T-helper 2 cell treated with Interferon-gamma antibody and Interleukin-4, amounts not matched to agents 5 μg/mL and 100 μg/mL, for 36 hours (primary cell): ENCODE measurements around the gene ARL5C.

Experiments
- DNase-seq: peaks from one replicate; pipeline ENCODE4 v3.0.0; 2021; ENCODE audit warnings: low spot score
- H3K27ac Mint-ChIP-seq: one replicate; pipeline ENCODE4 v1.8.0; 2021; ENCODE audit warnings: mild to moderate bottlenecking, mixed read lengths
- H3K27me3 Mint-ChIP-seq: one replicate; pipeline ENCODE4 v1.8.0; 2021; ENCODE audit warnings: low read depth, mixed read lengths
- H3K36me3 Mint-ChIP-seq: one replicate; pipeline ENCODE4 v1.8.0; 2021; ENCODE audit warnings: low read depth, mixed read lengths
- H3K4me1 Mint-ChIP-seq: one replicate; pipeline ENCODE4 v1.8.0; 2021; ENCODE audit warnings: low read depth, mixed read lengths
- H3K4me3 Mint-ChIP-seq: one replicate; pipeline ENCODE4 v1.8.0; 2022; ENCODE audit warnings: mild to moderate bottlenecking, moderate library complexity, mixed read lengths
- H3K9me3 Mint-ChIP-seq: one replicate; pipeline ENCODE4 v1.8.0; 2021; ENCODE audit warnings: mixed read lengths

ARL5C gene

DNA sequence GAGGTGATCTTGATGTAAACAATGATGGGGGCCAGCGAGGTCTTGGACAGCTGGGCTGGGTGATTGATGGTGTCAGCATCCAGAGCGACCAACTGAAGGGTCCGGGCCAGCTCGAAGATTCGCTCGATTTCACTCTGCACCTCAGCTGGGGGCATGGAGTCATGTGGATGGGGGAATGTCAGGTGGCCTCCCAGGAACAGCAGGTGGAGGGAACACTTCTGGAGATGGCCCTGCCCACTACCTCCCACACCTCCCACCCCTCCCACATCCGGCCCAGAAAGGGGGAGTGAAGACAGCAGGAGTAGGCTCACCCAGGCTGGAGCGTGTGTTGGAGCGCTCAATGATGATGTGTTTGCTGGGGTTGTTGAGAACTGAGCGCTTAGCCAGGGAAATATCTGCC is 17.8 kb upstream of the ARL5C start:
- no peaks in the 10 kb centered on the region for H3K9me3 Mint-ChIP-seq
- H3K36me3 Mint-ChIP-seq, result peaks cover 22% of the 10 kb centered on the region
- no peak overlapping the region for H3K27ac Mint-ChIP-seq
- H3K27me3 Mint-ChIP-seq, result no peaks in the 10 kb centered on the region
- peaks cover 4% of the 10 kb centered on the region for H3K4me1 Mint-ChIP-seq
- H3K4me3 Mint-ChIP-seq, result no peak overlapping the region
- DNase-seq, result no peak

DNA sequence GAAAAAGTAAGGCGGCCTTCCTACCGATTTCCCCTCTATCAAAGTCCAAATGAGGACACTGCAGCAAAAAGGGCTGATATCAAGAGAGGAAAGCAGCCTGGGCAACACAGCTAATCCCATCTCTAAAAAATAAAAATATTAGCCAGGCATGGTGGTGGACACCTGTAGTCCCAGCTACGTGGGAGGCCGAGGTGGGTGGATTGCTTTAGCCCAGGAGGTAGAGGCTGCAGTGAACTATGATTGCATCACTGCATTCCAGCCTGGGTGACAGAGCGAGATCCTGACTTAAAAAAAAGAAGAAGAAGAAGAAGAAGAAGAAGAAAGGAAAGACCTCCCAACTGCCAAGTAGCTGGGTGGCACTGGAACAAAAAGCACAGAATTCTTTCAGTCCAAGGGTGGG is 17.1 kb upstream of the ARL5C start:
- no peaks in the 10 kb centered on the region for H3K9me3 Mint-ChIP-seq
- no peak for DNase-seq
- peaks cover 4% of the 10 kb centered on the region for H3K4me1 Mint-ChIP-seq
- H3K4me3 Mint-ChIP-seq, result no peak overlapping the region
- no peak overlapping the region for H3K27ac Mint-ChIP-seq
- H3K27me3 Mint-ChIP-seq, result no peaks in the 10 kb centered on the region
- H3K36me3 Mint-ChIP-seq, result peaks cover 23% of the 10 kb centered on the region

DNA sequence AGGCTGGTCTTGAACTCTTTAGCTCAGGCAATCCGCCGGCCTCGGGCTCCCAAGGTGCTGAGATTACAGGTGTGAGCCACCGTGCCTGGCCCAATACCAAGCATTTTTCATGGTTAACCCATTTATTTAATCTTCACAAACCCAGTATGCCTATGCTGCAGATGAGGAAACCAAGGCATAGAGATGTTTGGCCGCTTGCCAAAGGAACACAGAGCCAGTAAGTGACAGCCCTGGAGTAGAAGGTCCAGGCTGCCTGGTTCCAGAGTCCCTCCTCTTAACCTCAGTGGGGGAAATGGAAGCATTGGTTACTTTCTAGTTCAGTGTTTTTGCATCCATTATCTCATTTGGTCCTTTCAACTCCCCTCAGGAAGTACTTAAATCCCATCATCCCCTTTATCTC is 15.3 kb upstream of the ARL5C start:
- H3K36me3 Mint-ChIP-seq, result peaks cover 26% of the 10 kb centered on the region
- H3K4me1 Mint-ChIP-seq, result peaks cover 4% of the 10 kb centered on the region
- H3K9me3 Mint-ChIP-seq, result no peaks in the 10 kb centered on the region
- H3K27ac Mint-ChIP-seq, result no peak overlapping the region
- no peak for DNase-seq
- H3K4me3 Mint-ChIP-seq, result no peak overlapping the region
- no peaks in the 10 kb centered on the region for H3K27me3 Mint-ChIP-seq

DNA sequence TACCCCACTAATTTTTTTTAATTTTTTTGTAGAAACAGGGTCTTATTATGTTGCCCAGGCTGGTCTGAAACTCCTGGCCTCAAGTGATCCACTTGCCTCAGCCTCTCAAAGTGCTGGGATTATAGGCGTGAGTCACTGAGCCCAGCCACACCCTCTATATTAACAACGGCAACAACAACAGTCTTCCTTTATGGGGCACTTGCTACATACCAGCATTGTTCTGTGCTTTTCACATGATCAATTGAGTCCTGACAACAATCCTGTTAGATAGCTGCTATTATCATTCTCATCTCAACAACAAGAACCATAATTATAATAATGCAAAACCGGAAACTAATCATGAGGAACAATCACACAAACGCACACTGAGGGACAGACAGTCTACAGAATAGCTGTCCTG is 12.6 kb upstream of the ARL5C start:
- Mint-ChIP-seq H3K4me1 (peaks cover 4% of the 10 kb centered on the region), H3K36me3 (peaks cover 20% of the 10 kb centered on the region), H3K27ac (no peak overlapping the region), H3K27me3 (no peaks in the 10 kb centered on the region), H3K9me3 (no peaks in the 10 kb centered on the region), H3K4me3 (no peak overlapping the region)
- no peak for DNase-seq

DNA sequence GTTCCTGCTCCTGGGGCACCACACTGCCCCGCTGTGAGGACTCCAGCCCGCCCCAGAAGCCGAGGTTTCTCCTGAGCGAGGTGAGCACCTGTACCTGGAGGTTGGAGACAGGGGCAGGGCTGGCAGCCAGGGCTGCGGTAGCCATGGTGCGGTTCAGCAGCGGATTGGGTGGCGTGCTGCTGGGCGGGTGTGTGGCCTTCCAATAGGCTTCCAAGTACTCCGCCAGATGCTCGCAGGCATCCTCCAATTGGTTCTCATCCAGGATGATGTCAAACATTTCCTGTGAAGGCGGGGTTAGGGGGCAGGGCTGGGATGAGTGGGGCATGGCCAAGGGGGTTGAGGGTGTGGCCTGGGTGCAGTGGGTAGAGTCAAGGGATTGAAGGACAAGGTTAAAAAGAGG is 11.3 kb upstream of the ARL5C start:
- H3K9me3 Mint-ChIP-seq, result no peaks in the 10 kb centered on the region
- no peak overlapping the region for H3K27ac Mint-ChIP-seq
- H3K27me3 Mint-ChIP-seq, result no peaks in the 10 kb centered on the region
- peaks cover 10% of the 10 kb centered on the region for H3K36me3 Mint-ChIP-seq
- H3K4me1 Mint-ChIP-seq, result peaks cover 9% of the 10 kb centered on the region
- H3K4me3 Mint-ChIP-seq, result no peak overlapping the region
- no peak for DNase-seq

DNA sequence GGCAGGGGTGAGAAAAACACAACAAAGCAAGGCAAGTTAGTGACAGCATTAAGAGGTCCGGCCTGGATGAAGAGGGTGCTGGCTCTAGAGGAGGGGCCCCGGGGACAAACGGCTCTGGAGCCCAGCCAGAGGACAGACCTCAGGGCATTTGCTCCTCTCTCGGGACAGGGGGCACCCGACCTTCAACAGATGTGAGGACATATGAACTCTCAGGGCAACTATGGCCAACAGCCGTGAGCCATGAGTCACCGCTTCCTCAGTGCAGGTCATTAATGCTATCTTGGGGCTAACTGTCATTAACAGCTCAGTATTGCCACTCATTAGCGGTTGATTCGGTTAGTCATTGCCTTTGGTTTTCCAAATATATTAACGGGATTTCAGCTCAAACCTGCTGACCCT is 9.7 kb upstream of the ARL5C start:
- Mint-ChIP-seq H3K36me3 (peaks cover 10% of the 10 kb centered on the region), H3K9me3 (no peaks in the 10 kb centered on the region), H3K27me3 (no peaks in the 10 kb centered on the region), H3K4me1 (peaks cover 9% of the 10 kb centered on the region), H3K27ac (no peak overlapping the region), H3K4me3 (no peak overlapping the region)
- DNase-seq, result no peak

DNA sequence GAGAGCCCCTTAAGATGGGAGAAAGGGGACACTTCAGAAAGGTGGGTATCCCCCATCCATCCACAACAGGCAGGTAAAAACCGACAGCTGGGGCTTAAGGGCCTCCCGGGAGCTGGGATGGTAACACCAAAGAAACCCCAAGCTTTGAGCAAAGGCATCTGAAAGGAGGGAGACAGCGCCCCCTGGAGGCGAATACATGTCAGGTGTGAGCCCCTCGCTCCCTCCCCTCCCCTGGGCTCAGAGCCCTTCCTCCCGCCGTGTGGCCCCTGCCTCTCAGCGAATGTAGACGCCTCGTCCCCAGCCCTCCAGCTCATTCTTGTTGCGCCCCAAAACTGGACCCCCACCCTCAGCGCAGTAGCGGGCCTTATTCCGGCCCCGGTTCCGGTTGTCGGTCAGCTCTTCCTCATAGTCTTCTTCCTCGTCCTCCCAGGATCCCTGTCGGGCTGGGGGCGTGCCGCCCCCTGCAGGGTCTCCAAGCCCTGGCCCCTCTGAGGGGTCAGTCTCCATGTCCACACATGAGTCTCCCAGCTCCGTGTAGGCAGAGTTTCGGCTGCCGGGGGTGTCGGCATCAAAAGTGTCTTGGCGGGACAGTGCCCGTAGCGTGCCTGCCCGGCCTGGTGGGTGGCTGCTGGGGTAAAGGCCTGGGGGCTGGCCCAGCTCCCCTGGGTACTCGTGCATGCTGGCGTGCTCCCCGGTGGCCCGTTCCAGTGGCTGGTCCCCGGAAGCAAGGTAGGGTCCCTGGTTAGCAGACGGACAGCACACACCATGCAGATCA is 9.1 kb upstream of the ARL5C start:
- no peaks in the 10 kb centered on the region for H3K9me3 Mint-ChIP-seq
- peaks cover 9% of the 10 kb centered on the region for H3K4me1 Mint-ChIP-seq
- peak; percentile 57 for DNase-seq

DNA sequence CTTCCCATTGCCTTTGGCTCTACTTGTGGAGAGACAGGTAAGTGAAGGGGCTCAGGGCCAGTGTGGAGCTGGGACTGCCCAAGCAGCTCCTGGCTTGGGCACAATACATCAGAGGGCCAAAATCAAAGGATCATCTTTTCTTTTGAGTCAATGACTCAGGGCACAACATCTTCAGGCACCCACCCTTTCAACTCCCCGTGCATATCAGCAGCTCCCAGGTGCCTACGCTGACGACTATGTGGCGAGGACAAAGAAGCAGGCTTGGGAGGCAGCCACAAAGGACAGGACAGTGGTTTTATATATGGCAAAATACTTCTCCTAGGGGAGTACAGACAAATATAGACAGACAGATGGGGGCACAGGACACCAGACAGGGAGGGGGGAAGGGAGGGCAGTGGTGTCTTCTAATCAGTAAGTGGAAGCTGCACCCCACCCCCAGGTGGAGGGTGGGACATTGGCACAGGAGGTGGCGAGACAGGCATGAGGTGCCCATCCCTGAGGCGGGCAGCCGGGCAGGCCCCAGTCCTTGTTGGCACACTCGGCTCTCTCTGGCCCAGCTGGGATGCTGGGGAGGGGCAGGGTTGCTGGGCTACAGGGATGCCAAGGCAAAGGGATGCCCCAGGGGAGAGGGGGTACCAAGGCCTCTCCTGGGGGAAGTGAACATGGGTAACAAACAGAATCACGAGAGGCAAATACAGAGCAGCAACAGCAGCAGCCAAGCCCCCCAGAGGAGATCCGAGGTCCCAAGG is 7.7 kb upstream of the ARL5C start:
- Mint-ChIP-seq H3K9me3 (no peaks in the 10 kb centered on the region), H3K4me1 (peaks cover 12% of the 10 kb centered on the region), H3K36me3 (peaks cover 10% of the 10 kb centered on the region), H3K27ac (no peak overlapping the region), H3K27me3 (peaks cover 9% of the 10 kb centered on the region), H3K4me3 (no peak overlapping the region)
- DNase-seq, result no peak

More for the DNA sequence above, 9.1 kb upstream of the ARL5C start:
- Mint-ChIP-seq H3K36me3 (peaks cover 10% of the 10 kb centered on the region), H3K4me3 (no peak overlapping the region), H3K27ac (no peak overlapping the region), H3K27me3 (peaks cover 4% of the 10 kb centered on the region)

DNA sequence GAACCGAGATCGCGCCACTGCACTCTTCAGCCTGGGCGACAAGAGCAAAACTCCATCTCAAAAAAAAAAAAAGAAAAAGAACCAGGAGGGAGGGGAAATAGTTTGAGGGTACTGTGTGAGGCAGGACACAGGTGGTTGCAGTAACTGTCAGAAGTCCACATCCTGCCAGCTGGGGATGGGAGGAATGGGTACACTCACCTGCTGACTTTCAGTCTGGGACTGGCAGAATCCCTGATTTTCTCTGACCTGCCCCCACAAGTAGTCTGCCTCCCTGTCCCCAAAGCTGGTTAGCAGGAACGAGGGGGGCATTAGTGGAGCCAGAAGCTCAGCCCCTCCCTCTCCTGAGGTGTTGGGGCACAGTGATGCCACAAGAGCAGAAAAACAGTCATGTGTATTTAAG is 7.1 kb upstream of the ARL5C start:
- Mint-ChIP-seq H3K36me3 (peaks cover 9% of the 10 kb centered on the region), H3K9me3 (peaks cover 3% of the 10 kb centered on the region), H3K4me1 (peaks cover 12% of the 10 kb centered on the region), H3K27ac (no peak overlapping the region), H3K4me3 (no peak overlapping the region), H3K27me3 (peaks cover 9% of the 10 kb centered on the region)
- no peak for DNase-seq

DNA sequence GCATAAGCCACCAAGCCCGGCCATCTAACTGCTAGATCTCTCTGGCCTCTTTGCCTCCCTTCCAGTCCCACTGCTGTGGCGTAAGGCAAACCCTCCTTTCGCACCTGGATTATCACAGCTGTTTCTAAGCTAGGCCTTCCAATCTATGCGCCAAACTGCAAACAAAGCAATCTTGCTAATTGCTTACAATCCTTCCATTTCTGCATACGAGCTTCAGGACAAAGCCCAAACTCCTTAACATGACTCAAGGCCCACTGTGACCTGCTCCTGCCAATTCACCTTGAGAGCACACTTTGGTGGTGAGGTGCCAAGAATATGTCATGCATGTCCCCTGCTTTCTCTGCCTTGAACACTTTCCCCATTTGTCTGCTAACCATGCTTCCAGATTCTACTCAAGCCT is 6.0 kb upstream of the ARL5C start:
- Mint-ChIP-seq H3K27ac (no peak overlapping the region), H3K27me3 (peaks cover 13% of the 10 kb centered on the region), H3K4me1 (peaks cover 18% of the 10 kb centered on the region), H3K4me3 (no peak overlapping the region), H3K9me3 (peaks cover 3% of the 10 kb centered on the region), H3K36me3 (peaks cover 3% of the 10 kb centered on the region)
- DNase-seq, result no peak

DNA sequence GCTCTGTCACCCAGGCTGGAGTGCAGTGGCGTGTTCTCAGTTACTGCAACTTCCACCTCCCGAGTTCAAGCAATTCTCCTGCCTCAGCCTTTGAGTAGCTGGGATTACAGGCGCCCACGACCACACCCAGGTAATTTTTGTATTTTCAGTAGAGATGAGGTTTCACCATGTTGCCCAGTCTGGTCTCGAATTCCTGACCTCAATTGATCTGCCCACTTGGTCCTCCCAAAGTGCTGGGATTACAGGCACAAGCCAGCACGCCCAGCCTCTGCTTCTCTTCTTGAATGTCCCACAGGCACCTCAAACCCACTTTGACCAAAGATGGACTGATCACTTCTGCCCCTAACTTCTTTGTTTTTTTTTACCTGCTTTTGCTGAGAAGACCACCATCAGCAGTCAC is 4.6 kb upstream of the ARL5C start:
- H3K9me3 Mint-ChIP-seq, result peaks cover 3% of the 10 kb centered on the region
- H3K27ac Mint-ChIP-seq, result no peak overlapping the region
- peaks cover 2% of the 10 kb centered on the region for H3K36me3 Mint-ChIP-seq
- H3K27me3 Mint-ChIP-seq, result peaks cover 26% of the 10 kb centered on the region
- peaks cover 20% of the 10 kb centered on the region for H3K4me1 Mint-ChIP-seq
- DNase-seq, result no peak
- H3K4me3 Mint-ChIP-seq, result no peak overlapping the region

DNA sequence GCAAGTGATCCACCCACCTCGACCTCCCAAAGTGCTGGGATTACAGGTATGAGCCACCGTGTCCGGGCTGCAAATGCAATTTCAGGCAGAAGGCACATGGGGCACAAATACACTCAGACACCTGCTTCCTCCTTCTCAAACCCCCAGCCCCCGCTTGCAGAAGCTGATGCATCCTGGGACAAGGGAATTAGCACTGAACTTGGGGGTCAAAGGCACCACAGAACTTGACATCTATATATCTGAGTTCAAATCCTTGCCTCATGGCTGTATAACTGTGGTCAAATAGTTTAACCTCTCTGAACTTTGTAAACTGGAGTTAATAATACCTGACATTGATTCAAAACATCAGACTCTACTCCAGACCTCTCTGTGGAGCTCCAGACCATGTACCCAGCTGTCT is 4.1 kb upstream of the ARL5C start:
- DNase-seq, result no peak
- peaks cover 3% of the 10 kb centered on the region for H3K9me3 Mint-ChIP-seq
- peaks cover 2% of the 10 kb centered on the region for H3K36me3 Mint-ChIP-seq
- peaks cover 28% of the 10 kb centered on the region for H3K27me3 Mint-ChIP-seq
- no peak overlapping the region for H3K27ac Mint-ChIP-seq
- H3K4me1 Mint-ChIP-seq, result peaks cover 20% of the 10 kb centered on the region
- no peak overlapping the region for H3K4me3 Mint-ChIP-seq

DNA sequence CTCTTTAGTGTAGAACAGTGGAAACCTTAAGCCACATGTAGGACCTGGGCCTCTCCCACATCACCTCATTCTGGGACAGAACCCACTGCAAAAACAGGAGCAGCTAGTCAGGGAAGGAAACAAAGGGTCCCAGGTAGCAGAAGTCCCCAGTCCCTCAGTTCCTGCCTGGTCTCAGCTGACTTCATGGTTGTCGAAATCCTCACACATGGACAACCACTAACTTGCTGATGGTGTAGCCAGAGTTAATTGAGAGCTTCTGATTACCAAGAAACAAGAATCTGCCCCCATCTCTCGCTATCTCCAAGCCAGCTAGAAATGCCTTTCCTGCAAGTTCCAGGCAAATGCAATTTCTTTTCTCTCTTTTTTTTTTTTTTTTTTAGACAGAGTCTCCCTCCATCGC is 3.6 kb upstream of the ARL5C start:
- Mint-ChIP-seq H3K9me3 (peaks cover 3% of the 10 kb centered on the region), H3K27ac (no peak overlapping the region), H3K36me3 (no peaks in the 10 kb centered on the region), H3K27me3 (peaks cover 34% of the 10 kb centered on the region), H3K4me3 (no peak overlapping the region), H3K4me1 (peaks cover 21% of the 10 kb centered on the region)
- DNase-seq, result no peak

DNA sequence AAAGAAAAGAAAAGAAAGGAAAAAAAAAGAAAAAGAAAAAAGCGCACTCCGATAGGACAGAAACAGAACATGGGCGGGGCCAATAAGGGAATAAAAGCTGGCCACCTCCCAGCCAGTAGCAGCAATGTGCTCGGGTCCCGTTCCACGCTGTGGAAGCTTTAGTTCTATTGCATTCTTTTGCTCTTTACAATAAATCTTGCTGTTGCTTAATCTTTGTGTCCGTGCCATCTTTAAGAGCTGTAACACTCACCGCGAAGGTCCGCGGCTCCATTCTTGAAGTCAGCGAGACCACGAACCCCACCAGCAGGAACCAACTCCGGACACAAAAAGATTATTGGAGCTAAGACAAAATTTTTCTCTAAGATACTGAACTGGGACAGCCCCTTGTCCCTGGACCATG is 3.1 kb upstream of the ARL5C start:
- Mint-ChIP-seq H3K4me1 (peaks cover 23% of the 10 kb centered on the region), H3K36me3 (no peaks in the 10 kb centered on the region)

More for the DNA sequence above, 3.1 kb upstream of the ARL5C start:
- Mint-ChIP-seq H3K4me3 (no peak overlapping the region), H3K9me3 (peaks cover 3% of the 10 kb centered on the region), H3K27me3 (peaks cover 36% of the 10 kb centered on the region), H3K27ac (no peak overlapping the region)
- DNase-seq, result no peak
